HL-60 (cell line): Measurements from ENCODE around the gene C11orf86.

ENCODE experiments used
- DNase-seq, 2 experiments: peaks; one replicate each; pipeline ENCODE4 v3.0.0-alpha.2; 2010 to 2020; ENCODE audit warnings: low read depth in 1 of 2, low spot score in 1 of 2
- H3K27ac ChIP-seq: fragments of 250-450 bp; sonication (Bioruptor Pico); replicated peaks from 2 replicates; pipeline ENCODE4 v1.5.1; 2020; ENCODE audit warnings: mild to moderate bottlenecking, moderate library complexity
- H3K27me3 ChIP-seq: fragments of 250-450 bp; sonication (Bioruptor Pico); 2 replicates; pipeline ENCODE4 v1.5.1; 2021; ENCODE audit warnings: mild to moderate bottlenecking, moderate library complexity; ENCODE audit not compliant: insufficient read depth, poor library complexity, severe bottlenecking
- H3K4me3 ChIP-seq: replicated peaks from 2 replicates; pipeline ENCODE4 v1.5.1; 2011; ENCODE audit warnings: mild to moderate bottlenecking, control low read depth, low read length; ENCODE audit not compliant: insufficient read depth
- GABPA ChIP-seq: IDR thresholded peaks from 2 replicates; pipeline ENCODE4 v1.6.1; 2012; ENCODE audit warnings: low read depth
- POLR2AphosphoS5 ChIP-seq: IDR thresholded peaks from 2 replicates; pipeline ENCODE4 v1.6.1; 2012; ENCODE audit warnings: low read depth
- SPI1 ChIP-seq: IDR thresholded peaks from 2 replicates; pipeline ENCODE4 v1.6.1; 2012; ENCODE audit warnings: low read depth, mild to moderate bottlenecking, borderline replicate concordance
- TF ChIP-seq, protein P1 (sequence below): IDR thresholded peaks from 2 replicates; pipeline ENCODE4 v1.6.1; 2012; ENCODE audit warnings: low read depth; ENCODE audit not compliant: insufficient replicate concordance
- TF ChIP-seq, protein P2 (sequence below): IDR thresholded peaks from one replicate; pipeline ENCODE4 v1.5.1; 2011; ENCODE audit warnings: low read length, control low read depth, inconsistent platforms; ENCODE audit not compliant: insufficient read depth

The C11orf86 gene

DNA sequence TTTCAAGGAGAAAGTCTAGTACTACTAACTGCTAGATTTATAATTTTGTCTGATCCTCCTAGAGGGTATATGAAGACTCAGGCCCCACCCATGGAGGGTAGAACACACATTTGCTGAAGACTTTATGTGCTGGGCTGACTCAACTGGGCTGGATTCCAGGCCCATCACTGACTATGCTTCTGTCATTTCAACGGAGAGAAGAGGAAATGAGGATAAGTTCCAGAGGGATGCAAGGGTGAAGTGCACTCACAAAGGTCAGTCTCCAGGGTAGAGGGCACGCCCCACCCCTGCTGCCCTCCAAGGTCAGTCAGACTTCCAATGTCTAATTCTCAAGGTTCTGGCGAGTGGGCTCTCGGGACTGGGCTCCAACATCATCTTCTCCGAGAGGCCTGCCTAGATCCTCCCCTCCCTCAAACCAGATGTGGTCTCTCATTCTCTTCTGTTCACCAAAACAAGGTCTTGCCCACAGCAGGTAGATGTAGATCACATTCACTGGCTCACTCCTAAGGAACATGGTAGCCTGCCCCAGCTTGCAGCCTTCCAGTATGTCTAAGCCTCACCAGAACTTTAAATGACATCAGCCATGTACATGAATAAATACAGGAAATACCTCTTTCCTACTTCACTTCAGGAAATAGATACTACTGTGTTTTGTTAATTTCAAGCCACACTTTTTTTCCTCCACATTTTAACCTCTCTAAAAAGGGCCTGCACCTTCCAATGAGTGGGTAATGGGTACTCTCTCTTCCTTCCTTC is 7.3 kb upstream of the C11orf86 start:
- TF ChIP-seq SPI1: no peak
- TF ChIP-seq GABPA: no peak
- TF ChIP-seq, protein P1, sequence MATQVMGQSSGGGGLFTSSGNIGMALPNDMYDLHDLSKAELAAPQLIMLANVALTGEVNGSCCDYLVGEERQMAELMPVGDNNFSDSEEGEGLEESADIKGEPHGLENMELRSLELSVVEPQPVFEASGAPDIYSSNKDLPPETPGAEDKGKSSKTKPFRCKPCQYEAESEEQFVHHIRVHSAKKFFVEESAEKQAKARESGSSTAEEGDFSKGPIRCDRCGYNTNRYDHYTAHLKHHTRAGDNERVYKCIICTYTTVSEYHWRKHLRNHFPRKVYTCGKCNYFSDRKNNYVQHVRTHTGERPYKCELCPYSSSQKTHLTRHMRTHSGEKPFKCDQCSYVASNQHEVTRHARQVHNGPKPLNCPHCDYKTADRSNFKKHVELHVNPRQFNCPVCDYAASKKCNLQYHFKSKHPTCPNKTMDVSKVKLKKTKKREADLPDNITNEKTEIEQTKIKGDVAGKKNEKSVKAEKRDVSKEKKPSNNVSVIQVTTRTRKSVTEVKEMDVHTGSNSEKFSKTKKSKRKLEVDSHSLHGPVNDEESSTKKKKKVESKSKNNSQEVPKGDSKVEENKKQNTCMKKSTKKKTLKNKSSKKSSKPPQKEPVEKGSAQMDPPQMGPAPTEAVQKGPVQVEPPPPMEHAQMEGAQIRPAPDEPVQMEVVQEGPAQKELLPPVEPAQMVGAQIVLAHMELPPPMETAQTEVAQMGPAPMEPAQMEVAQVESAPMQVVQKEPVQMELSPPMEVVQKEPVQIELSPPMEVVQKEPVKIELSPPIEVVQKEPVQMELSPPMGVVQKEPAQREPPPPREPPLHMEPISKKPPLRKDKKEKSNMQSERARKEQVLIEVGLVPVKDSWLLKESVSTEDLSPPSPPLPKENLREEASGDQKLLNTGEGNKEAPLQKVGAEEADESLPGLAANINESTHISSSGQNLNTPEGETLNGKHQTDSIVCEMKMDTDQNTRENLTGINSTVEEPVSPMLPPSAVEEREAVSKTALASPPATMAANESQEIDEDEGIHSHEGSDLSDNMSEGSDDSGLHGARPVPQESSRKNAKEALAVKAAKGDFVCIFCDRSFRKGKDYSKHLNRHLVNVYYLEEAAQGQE: no peak
- TF ChIP-seq, protein P2, sequence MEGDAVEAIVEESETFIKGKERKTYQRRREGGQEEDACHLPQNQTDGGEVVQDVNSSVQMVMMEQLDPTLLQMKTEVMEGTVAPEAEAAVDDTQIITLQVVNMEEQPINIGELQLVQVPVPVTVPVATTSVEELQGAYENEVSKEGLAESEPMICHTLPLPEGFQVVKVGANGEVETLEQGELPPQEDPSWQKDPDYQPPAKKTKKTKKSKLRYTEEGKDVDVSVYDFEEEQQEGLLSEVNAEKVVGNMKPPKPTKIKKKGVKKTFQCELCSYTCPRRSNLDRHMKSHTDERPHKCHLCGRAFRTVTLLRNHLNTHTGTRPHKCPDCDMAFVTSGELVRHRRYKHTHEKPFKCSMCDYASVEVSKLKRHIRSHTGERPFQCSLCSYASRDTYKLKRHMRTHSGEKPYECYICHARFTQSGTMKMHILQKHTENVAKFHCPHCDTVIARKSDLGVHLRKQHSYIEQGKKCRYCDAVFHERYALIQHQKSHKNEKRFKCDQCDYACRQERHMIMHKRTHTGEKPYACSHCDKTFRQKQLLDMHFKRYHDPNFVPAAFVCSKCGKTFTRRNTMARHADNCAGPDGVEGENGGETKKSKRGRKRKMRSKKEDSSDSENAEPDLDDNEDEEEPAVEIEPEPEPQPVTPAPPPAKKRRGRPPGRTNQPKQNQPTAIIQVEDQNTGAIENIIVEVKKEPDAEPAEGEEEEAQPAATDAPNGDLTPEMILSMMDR: no peak
- no peak for TF ChIP-seq POLR2AphosphoS5
- peaks cover 2% of the 10 kb centered on the region for H3K27me3 ChIP-seq
- no peak overlapping the region for H3K4me3 ChIP-seq
- DNase-seq: no peak
- no peak overlapping the region for H3K27ac ChIP-seq

DNA sequence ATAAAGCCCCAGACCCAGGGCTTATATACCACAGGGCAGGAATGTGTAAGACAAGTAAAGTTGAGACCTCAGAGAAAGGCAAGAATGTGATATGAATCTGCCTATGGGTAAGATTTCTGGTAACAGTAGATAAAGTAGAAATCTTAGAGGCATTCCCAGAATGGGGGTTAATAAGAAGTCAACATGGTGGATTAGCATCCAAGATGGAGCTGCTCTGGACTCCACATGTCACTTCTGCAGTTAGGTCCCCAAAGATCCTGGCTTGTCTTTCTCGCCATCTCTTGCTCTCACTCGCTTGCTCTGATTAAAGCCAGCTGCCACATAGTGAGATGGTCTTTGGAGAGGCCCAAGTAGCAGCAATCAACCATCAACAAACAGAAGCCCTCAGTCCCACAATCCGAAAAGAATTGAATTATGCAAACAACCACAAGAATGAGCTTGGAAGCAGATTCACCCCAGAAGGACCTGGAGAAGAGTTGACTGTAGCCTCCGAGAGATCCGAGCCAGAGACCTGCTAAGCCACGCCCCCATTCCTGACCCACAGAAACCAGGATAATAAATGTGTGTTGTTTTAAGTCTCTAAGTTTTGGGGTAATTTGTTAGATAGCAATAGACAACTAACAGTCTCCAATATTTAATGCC is 5.4 kb upstream of the C11orf86 start:
- no peak overlapping the region for H3K4me3 ChIP-seq
- DNase-seq: no peak
- H3K27ac ChIP-seq: no peak overlapping the region
- TF ChIP-seq POLR2AphosphoS5: no peak
- no peak for TF ChIP-seq GABPA
- TF ChIP-seq SPI1: no peak
- TF ChIP-seq, protein P1: no peak
- TF ChIP-seq, protein P2: no peak
- peaks cover 2% of the 10 kb centered on the region for H3K27me3 ChIP-seq

DNA sequence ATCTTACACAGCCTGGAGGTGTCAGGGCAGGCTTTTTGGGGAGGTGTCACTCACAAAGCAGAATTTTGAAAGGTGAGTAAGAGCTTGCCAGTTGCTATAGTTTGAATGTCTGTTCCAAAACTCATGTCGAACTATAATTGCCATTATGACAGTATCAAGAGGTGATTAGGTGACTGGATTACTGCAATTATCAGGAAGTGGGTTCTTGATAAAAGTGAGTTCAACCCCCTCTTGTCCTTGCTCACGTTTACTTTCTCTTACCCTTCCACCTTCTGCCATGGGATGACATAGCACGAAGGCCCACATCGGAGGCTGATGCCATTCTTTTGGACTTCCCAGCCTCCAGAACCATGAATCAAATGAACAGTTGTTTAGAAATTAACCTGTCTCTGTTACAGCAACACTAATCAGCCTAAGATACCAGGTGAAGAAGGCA is 4.7 kb upstream of the C11orf86 start:
- Histone ChIP-seq H3K4me3 (no peak overlapping the region), H3K27me3 (peaks cover 2% of the 10 kb centered on the region), H3K27ac (no peak overlapping the region)
- no peak for DNase-seq
- TF ChIP-seq GABPA (no peak), SPI1 (no peak), POLR2AphosphoS5 (no peak)
- TF ChIP-seq, protein P1: no peak
- TF ChIP-seq, protein P2: no peak
